ENCODE measurements around the gene ENTHD1. TPM values are rescaled to one million over a fixed set of nuclear protein-coding genes. Genes with fewer than 3 reads are reported as not detected.

ENTHD1 gene
- total RNA-seq, 1 donor from 2014 or later: not detected

- no peak overlapping the region for H3K4me3 Mint-ChIP-seq (ENCODE audit: unreplicated experiment)
- TF ChIP-seq CTCF (IDR thresholded peaks at IDR 0.05): no peak
- DNase-seq (ENCODE audit: low spot score): no peak
- H3K27me3 Mint-ChIP-seq (ENCODE audit: low read depth): peaks cover 27% of the 10 kb centered on the region
- no peak overlapping the region for H3K27ac Mint-ChIP-seq (ENCODE audit: unreplicated experiment)
- H3K4me1 Mint-ChIP-seq (ENCODE audit: low read depth): no peaks in the 10 kb centered on the region
- no peaks in the 10 kb centered on the region for H3K9me3 Mint-ChIP-seq (ENCODE audit: low read depth)
- H3K36me3 Mint-ChIP-seq (ENCODE audit: low read depth): no peaks in the 10 kb centered on the region
Observed at GRCh38 chr22:39924286-39924685, 30.7 kb upstream of the ENTHD1 start.

- H3K27me3 Mint-ChIP-seq (ENCODE audit: low read depth): peaks cover 27% of the 10 kb centered on the region
- H3K36me3 Mint-ChIP-seq (ENCODE audit: low read depth): no peaks in the 10 kb centered on the region
- H3K4me1 Mint-ChIP-seq (ENCODE audit: low read depth): no peaks in the 10 kb centered on the region
- no peak overlapping the region for H3K27ac Mint-ChIP-seq (ENCODE audit: unreplicated experiment)
- no peaks in the 10 kb centered on the region for H3K9me3 Mint-ChIP-seq (ENCODE audit: low read depth)
- DNase-seq (ENCODE audit: low spot score): no peak
- TF ChIP-seq CTCF (IDR thresholded peaks at IDR 0.05): no peak
- H3K4me3 Mint-ChIP-seq (ENCODE audit: unreplicated experiment): no peak overlapping the region
Observed at GRCh38 chr22:39923696-39924095, 30.1 kb upstream of the ENTHD1 start.

GRCh38 chr22:39920134-39920743 is 26.7 kb upstream of the ENTHD1 start:
- peaks cover 2% of the 10 kb centered on the region for H3K4me1 Mint-ChIP-seq (ENCODE audit: low read depth)
- no peaks in the 10 kb centered on the region for H3K9me3 Mint-ChIP-seq (ENCODE audit: low read depth)
- no peaks in the 10 kb centered on the region for H3K36me3 Mint-ChIP-seq (ENCODE audit: low read depth)
- peaks cover 24% of the 10 kb centered on the region for H3K27me3 Mint-ChIP-seq (ENCODE audit: low read depth)
- no peak for TF ChIP-seq CTCF (IDR thresholded peaks at IDR 0.05)
- no peak overlapping the region for H3K27ac Mint-ChIP-seq (ENCODE audit: unreplicated experiment)
- DNase-seq (ENCODE audit: low spot score): no peak
- H3K4me3 Mint-ChIP-seq (ENCODE audit: unreplicated experiment): no peak overlapping the region

GRCh38 chr22:39917776-39918495 is 24.4 kb upstream of the ENTHD1 start:
- peaks cover 4% of the 10 kb centered on the region for H3K4me1 Mint-ChIP-seq (ENCODE audit: low read depth)
- no peaks in the 10 kb centered on the region for H3K36me3 Mint-ChIP-seq (ENCODE audit: low read depth)
- TF ChIP-seq CTCF (IDR thresholded peaks at IDR 0.05): no peak
- no peaks in the 10 kb centered on the region for H3K9me3 Mint-ChIP-seq (ENCODE audit: low read depth)
- no peak overlapping the region for H3K4me3 Mint-ChIP-seq (ENCODE audit: unreplicated experiment)
- no peak overlapping the region for H3K27ac Mint-ChIP-seq (ENCODE audit: unreplicated experiment)
- H3K27me3 Mint-ChIP-seq (ENCODE audit: low read depth): peaks cover 31% of the 10 kb centered on the region
- no peak for DNase-seq (ENCODE audit: low spot score)

- H3K27me3 Mint-ChIP-seq (ENCODE audit: low read depth): peaks cover 28% of the 10 kb centered on the region
- no peak overlapping the region for H3K27ac Mint-ChIP-seq (ENCODE audit: unreplicated experiment)
- no peak for TF ChIP-seq CTCF (IDR thresholded peaks at IDR 0.05)
- no peaks in the 10 kb centered on the region for H3K9me3 Mint-ChIP-seq (ENCODE audit: low read depth)
- DNase-seq (ENCODE audit: low spot score): no peak
- H3K4me1 Mint-ChIP-seq (ENCODE audit: low read depth): peaks cover 4% of the 10 kb centered on the region
- H3K36me3 Mint-ChIP-seq (ENCODE audit: low read depth): no peaks in the 10 kb centered on the region
- no peak overlapping the region for H3K4me3 Mint-ChIP-seq (ENCODE audit: unreplicated experiment)
Observed at GRCh38 chr22:39917197-39917643, 23.7 kb upstream of the ENTHD1 start.
